Hematopoietic multipotent progenitor cell treated with erythropoietin and hydrocortisone succinate and interleukin-3 and kit ligand, for 4 days (in vitro differentiated cells): ENCODE measurements around the gene PMPCB.

Source experiments
- DNase-seq: peaks from one replicate; pipeline ENCODE4 v3.0.0-alpha.2; 2015

PMPCB gene

DNA sequence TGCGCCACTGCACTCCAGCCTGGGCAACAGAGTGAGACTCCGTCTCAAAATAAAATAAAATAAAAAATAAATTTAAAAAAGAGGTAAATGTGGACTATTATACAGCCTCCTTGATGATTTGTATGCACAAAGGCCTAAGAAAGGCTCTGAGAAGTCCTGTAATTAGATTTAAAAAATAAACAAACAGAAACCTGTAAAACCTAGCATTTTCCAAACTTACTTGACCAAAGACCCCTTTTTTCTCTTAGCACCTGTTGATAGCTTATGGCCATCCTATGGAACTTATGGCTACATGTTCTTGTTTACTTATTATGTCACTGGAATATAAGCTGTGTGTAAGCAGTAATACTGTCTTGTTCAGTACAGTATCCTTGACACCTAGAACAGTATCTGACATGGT, 41.6 kb downstream of the PMPCB start:
- DNase-seq = no peak

DNA sequence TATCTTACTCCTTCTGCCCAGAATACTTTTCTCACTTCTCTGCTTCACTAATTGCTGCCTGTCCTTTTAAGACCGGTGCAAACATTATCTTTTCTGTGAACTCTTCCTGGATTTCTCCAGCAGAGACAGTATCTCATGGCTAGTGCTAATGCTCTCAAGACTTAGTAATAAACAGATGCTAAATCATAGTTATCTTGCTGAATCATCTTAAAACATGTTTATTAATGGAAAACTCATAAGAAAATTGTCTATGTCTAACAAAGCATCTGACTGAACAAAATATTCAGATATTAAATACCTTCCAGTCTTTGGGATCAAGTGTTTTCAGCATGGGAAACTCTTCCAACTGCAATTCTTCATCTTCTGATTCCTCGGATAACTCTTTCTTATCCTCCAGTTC, 44.2 kb downstream of the PMPCB start:
- DNase-seq = no peak

DNA sequence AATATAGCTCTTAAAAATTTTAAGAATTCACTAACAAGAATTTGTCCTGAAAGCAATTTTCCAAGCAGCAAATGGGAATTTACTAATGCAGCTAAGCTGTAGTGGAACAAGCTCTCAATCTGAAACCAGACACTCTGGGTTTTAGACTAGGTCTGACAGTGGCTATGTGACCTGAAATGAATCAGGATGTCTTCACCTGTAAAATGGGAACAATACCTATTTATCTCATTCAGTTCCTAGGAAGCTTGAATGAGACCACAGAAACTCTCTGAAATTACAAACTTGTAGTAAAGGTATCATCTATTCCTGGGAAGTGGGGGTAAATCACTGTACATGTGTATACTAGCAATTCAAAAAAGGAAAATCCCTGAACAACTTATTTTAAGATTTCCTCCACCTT, 46.1 kb downstream of the PMPCB start:
- DNase-seq = no peak

DNA sequence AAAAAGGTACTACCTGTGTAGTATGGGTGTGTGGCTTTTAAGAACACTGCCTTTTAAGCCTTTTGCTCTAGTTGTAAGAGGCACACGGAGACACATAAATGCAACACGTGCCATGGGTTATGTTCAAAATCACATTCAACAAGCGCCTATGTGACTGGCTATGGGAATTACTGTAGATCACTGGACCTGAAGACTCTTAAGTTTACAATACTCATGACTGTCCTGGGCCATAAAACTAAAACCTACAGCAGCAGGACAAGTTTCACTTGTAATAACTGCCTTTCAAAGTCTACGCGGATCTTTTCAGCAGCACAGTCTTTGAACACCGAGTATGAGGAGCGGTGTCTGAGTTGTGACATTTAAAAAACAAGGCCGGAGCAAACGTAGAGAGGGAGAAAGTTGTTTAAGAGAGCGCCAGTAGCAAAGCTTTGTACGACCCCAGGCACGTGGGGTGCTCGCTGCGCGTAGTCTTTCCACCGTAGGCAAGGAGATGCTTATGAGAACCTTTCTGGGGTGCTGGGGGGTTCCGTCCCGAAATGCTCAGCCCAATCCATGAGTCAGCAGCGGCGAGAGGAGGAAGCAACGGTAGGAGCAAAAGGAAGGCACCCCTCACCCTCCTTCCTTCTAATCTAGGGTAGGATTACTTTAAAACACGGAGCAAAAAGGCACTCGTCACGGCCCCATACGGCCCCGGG, 46.7 kb downstream of the PMPCB start:
- peak; percentile 67 for DNase-seq

DNA sequence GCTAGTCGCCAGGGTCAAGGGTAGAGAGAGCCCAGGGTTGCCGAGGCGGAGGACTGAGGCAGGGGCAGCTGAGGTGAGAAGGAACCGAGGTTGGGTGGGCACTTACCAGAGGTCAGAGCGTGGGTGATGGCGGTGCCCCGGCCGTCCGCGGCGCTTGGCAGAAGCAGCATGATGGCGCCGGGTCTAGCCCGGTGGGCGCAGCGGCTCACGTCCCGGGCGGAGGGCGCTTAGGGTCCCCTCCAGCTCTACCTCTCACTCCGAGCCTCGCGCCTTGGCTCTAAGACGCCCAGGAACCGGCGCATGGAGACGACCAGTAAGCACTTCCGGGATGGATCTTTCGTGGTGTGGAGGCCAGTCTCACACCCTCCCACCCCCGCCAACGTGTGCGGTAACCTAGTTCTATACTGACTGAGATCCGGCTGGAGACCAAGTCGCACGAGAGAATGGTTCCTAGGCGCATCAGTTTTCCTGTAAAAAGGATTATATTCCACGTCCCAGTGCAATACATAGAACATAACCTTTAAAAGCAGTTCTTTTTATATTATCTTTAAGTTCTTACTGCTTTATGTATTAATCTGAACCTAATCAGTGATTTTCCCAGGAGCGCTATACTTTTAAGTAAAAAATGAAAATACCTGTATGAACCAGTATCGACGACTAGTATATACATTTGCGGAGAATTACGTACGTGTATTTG, 47.4 kb downstream of the PMPCB start, which contains the start of gene DNAJC2:
TSS of gene DNAJC2 (minus strand) at position 315 of the 697 bp plus-strand sequence. CDS start at position 170, 145 bp downstream.
- peak; percentile 98 for DNase-seq

DNA sequence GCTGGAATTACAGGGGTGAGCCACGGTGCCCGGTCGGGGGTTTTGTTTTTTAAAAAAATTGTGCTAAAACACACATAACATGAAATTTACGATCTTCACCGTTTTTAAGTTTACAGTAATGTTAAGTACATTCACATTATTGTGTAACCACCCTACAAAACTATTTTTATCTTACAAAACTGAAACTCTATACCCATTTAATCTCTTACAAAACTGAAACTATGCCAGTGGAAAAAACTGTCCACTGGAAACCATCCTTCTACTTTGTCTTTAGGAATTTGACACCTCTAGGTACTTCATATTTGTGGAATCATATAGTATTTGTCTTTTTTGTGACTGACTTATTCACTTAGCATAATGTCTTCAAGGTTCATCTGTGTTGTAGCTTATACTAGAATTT, 49.2 kb downstream of the PMPCB start:
- no peak for DNase-seq

DNA sequence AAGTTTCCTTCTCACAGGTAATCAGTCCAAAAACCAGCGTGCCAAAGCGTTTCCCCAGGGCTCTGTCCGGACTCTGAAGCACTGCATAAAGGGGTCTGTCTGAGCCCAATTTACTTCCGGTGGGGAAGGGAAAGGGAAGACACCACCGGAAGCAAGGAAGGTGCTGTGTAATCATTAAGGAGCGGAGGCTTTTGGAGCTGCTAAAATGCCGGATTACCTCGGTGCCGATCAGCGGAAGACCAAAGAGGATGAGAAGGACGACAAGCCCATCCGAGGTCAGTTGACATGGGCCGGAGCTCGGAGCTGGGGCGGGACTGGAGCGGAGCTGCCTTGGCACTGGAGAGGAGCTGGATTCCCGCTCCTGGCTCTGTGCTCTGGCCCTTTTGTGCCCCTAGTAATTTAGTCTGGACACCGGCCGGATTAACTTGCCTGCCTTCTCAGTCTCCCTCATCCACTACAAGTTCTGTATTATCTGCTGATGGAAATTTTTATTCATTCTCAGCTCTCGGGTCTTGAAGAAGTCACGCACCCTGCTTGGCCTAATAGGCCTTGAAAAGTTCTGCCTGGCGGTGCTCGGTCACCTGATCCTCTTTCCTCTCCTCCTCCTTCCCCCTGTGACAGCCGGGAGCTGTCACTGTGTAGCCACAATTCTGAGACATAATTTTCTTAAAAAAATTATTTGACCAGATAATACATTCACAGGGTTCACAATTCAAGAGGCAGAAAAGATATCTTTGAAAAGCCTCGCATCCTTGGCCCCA, 50.5 kb downstream of the PMPCB start, which contains the start of gene PSMC2:
TSS of gene PSMC2 (plus strand) at position 137 of the 761 bp plus-strand sequence. CDS start at position 206, 69 bp downstream.
- peak; percentile 96 for DNase-seq

DNA sequence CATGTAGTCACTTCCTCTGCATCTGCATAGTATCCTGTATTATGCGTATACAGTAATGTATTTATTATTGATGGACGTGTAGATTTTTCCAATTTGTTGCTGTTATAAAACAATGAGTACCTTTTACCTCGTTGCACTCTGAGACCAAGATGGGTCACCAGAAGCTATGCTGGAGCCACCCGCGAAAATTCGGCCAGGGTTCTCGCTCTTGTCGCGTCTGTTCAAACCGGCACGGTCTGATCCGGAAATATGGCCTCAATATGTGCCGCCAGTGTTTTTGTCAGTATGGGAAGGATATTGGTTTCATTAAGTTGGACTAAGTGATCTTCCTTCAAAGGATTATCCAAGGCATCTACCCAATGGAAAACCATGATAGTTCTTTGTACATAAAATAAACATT, 51.2 kb downstream of the PMPCB start:
- DNase-seq = peak; percentile 30

DNA sequence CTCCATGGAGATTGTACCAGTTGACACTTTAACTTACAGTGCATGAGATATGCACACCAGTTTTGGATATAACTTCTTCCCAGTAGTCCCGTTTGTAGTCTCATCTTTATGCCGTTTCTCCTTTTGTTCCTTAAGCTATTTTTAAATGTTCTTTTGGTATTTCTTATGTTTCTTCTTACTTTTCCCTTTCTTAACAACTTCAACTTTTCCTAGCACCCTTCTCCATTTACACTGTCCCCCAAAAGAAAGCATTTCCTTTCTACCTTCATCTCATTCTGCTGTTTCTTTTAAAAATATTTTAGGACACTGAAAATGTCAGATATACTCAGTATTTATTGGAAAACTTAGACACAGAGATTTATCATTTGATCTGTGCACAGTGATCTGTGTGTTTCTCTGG, 51.7 kb downstream of the PMPCB start:
- DNase-seq = no peak

DNA sequence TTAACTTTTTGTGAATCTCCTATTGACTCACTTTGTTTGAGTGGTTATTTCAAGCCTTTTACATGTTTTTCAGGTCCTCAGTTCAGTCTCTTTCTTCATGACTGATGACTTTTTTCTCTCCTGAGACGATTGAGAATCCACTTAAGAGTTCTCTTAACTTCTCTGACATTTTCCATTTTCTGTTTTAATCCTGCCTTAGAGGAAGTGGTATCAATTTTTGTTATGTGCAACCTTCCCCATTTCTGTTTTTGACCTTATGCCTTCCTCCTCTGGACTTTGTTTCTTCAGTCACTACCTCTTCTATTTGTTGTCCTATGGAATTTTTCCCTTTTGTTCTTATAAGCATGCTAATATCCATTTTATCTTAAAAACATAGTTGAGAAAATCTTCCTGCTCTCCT, 52.6 kb downstream of the PMPCB start:
- DNase-seq = no peak
